IgD-negative memory B cell (primary cell): ENCODE measurements around the gene FNDC5. TPM values are rescaled to one million over a fixed set of nuclear protein-coding genes. Genes with fewer than 3 reads are reported as not detected.

Experiments
- H3K27ac Mint-ChIP-seq, 3 donors: one replicate each; pipeline ENCODE4 v1.8.0; 2020 to 2022; ENCODE audit warnings: mild to moderate bottlenecking in 3 of 3, mixed read lengths in 3 of 3, moderate library complexity in 1 of 3
- H3K27me3 Mint-ChIP-seq: one replicate; pipeline ENCODE4 v1.8.0; 2021; ENCODE audit warnings: mixed read lengths
- H3K36me3 Mint-ChIP-seq: one replicate; pipeline ENCODE4 v1.8.0; 2020; ENCODE audit warnings: mild to moderate bottlenecking, mixed read lengths
- H3K4me1 Mint-ChIP-seq, 3 donors: one replicate each; pipeline ENCODE4 v1.8.0; 2020 to 2022; ENCODE audit warnings: mixed read lengths in 3 of 3, mild to moderate bottlenecking in 1 of 3
- H3K4me3 Mint-ChIP-seq, 4 donors: one replicate each; pipeline ENCODE4 v1.8.0; 2020 to 2022; ENCODE audit warnings: mild to moderate bottlenecking in 4 of 4, mixed read lengths in 4 of 4, moderate library complexity in 3 of 4
- H3K9me3 Mint-ChIP-seq, 3 donors: one replicate each; pipeline ENCODE4 v1.8.0; 2020 to 2021; ENCODE audit warnings: mixed read lengths in 3 of 3, mild to moderate bottlenecking in 1 of 3
- polyA plus RNA-seq: library from polyadenylated mRNA; unstranded; fragments of 300-500 nt; fragmentation: Illumina TruSeq; gene quantifications from one replicate; pipeline ENCODE4 v1.2.3, GENCODE V29; 2021

The FNDC5 gene
- polyA plus RNA-seq, 1 donor from 2014 or later: not detected

GRCh38 chr1:32900956-32901822, 30.5 kb upstream of the FNDC5 start, which contains the start of gene TMEM54:
TMEM54 (minus strand) TSS chr1:32901389; CDS start chr1:32901238, 151 bp downstream.
- Mint-ChIP-seq H3K9me3 (peaks cover 0 to 2% (median 0%) of the 10 kb centered on the region in 3 donors), H3K27me3 (peaks cover 15% of the 10 kb centered on the region), H3K27ac (peak within 1 kb of the TSS in 1 of 3 donors; percentile 78)

DNA sequence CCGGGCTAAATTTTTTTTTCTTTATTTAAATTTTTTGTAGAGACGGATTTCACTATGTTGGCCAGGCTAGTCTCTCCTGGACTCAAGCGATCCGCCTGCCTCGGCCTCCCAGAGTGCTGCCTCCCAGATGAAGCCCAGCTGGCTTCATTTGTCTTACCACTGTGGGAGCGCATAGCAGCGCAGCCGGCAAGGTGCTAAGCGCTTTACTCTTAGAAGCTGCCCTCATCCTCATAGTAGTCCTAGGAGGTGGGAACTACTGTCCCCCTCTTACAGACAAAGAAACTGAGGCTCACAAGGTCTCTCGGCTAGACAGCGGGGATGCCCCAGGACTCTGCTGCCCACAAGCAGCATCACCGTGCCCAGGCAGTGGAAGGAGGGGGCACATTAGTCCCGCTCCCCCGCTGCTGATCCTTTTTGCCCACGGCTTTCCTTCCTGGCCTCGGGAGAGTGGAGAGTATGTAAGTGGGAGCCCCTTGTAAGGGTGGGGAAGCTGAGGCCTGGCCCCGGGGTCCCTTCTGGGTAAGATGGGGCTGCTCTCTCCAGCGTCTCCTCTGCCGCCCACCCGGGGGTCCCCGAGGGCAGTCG, 29.8 kb upstream of the FNDC5 start:
- Mint-ChIP-seq H3K36me3 (peaks cover 3% of the 10 kb centered on the region), H3K27ac (peak overlapping the region in 1 of 3 donors; percentile 78), H3K9me3 (peaks cover 0 to 2% (median 0%) of the 10 kb centered on the region in 3 donors), H3K27me3 (peaks cover 15% of the 10 kb centered on the region), H3K4me1 (peaks cover 0 to 7% (median 4%) of the 10 kb centered on the region in 3 donors), H3K4me3 (peak overlapping the region; percentile 23 to 67 (median 58))

More at GRCh38 chr1:32900956-32901822, 30.5 kb upstream of the FNDC5 start, which contains the start of gene TMEM54:
- Mint-ChIP-seq H3K4me1 (peaks cover 0 to 7% (median 4%) of the 10 kb centered on the region in 3 donors), H3K4me3 (peak within 1 kb of the TSS; percentile 73 to 89 (median 78)), H3K36me3 (peaks cover 2% of the 10 kb centered on the region)

DNA sequence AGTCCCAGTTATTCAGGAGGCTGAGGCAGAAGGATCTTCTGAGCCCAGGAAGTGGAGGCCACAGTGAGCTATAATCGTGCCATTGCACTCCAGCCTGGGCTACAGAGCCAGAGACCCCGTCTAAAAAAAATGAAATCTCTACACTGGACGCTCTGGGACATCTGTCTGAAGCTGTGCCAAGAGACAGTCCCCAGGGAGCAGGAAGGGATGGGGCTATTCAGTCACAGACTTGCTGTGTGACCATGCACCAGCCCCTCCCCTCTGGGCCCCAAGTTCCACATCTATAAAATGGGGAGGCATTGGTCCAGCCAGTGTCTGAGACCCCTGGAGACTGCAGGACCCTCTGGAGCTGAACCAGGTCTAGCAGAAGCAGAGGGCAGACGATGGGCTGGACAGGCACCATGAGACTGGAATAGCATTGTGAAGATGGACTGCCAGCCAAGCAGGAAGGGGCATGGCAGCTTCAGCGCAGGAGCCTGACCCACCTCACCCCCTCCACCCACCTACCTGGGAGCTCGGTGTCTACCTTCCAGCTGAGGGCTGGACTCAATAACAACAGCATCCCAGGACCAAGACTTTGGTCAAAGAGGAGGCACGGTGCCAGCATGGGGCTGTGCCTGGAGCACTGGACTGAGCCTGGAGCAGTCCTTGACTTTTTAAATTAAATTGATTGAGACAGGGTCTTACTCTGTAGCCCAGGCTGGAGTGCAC, 29.0 kb upstream of the FNDC5 start:
- Mint-ChIP-seq H3K36me3 (peaks cover 3% of the 10 kb centered on the region), H3K4me3 (peak overlapping the region in 2 of 4 donors; percentile 22 to 60), H3K9me3 (peaks cover 0 to 2% (median 0%) of the 10 kb centered on the region in 3 donors), H3K27ac (peak overlapping the region in 1 of 3 donors; percentile 78), H3K4me1 (peaks cover 0 to 7% (median 4%) of the 10 kb centered on the region in 3 donors), H3K27me3 (peaks cover 15% of the 10 kb centered on the region)

DNA sequence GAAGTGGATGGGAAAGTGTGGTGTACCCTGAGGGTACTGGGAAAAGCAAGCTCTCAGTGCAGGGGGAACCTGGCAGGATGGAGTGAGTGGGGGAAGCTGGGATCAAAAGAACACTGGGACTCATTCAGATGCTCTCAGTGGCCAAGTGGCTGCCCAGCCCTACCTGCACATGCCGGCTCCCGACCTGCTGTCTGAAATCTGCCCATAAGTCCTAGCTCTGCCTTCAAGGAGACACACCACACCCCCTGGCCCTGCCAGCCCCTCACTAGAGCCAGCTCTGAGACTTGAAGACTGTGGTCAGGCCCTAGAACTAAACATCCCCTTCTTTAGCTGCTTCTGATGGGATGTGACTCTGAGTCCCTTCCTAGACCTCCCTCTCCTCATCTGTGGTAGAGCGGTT, 28.2 kb upstream of the FNDC5 start:
- no peak overlapping the region for H3K4me3 Mint-ChIP-seq
- H3K27me3 Mint-ChIP-seq: peaks cover 18% of the 10 kb centered on the region
- peaks cover 0 to 2% (median 0%) of the 10 kb centered on the region in 3 donors for H3K9me3 Mint-ChIP-seq

DNA sequence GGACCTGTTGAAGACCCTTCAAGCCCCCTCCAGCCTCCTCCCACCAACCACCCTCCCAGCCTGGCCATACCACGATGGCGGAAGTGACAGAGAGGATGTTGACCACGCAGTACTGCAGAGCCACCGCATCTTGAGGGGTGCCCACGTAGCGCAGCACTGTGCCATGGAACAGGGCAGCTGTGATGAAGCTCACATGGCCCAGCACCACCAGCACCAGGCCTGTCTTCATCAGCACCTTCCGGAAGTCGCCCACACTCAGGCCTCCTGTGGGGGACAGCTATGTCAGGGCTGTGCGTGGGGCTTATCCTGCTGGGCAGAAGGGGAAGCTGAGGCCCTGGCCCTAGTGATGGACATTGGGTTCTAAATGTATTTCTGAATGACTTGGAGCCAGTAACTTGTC, 27.3 kb upstream of the FNDC5 start:
- Mint-ChIP-seq H3K27ac (no peak overlapping the region), H3K4me3 (no peak overlapping the region), H3K27me3 (peaks cover 23% of the 10 kb centered on the region), H3K36me3 (peaks cover 3% of the 10 kb centered on the region), H3K9me3 (peaks cover 0 to 2% (median 0%) of the 10 kb centered on the region in 3 donors), H3K4me1 (peaks cover 0 to 7% (median 2%) of the 10 kb centered on the region in 3 donors)

More for the DNA sequence above, 28.2 kb upstream of the FNDC5 start:
- Mint-ChIP-seq H3K36me3 (peaks cover 3% of the 10 kb centered on the region), H3K27ac (no peak overlapping the region), H3K4me1 (peaks cover 0 to 7% (median 4%) of the 10 kb centered on the region in 3 donors)

GRCh38 chr1:32897082-32898049, 26.7 kb upstream of the FNDC5 start:
- Mint-ChIP-seq H3K9me3 (peaks cover 0 to 2% (median 0%) of the 10 kb centered on the region in 3 donors), H3K27ac (no peak overlapping the region), H3K4me1 (peaks cover 4 to 8% (median 5%) of the 10 kb centered on the region in 3 donors), H3K4me3 (peak overlapping the region in 1 of 4 donors; percentile 61), H3K27me3 (peaks cover 27% of the 10 kb centered on the region), H3K36me3 (peaks cover 3% of the 10 kb centered on the region)

GRCh38 chr1:32896451-32896850, 25.7 kb upstream of the FNDC5 start:
- Mint-ChIP-seq H3K27me3 (peaks cover 32% of the 10 kb centered on the region), H3K27ac (no peak overlapping the region), H3K4me3 (no peak overlapping the region), H3K36me3 (peaks cover 3% of the 10 kb centered on the region), H3K9me3 (no peaks in the 10 kb centered on the region), H3K4me1 (peaks cover 4 to 10% (median 6%) of the 10 kb centered on the region in 3 donors)

DNA sequence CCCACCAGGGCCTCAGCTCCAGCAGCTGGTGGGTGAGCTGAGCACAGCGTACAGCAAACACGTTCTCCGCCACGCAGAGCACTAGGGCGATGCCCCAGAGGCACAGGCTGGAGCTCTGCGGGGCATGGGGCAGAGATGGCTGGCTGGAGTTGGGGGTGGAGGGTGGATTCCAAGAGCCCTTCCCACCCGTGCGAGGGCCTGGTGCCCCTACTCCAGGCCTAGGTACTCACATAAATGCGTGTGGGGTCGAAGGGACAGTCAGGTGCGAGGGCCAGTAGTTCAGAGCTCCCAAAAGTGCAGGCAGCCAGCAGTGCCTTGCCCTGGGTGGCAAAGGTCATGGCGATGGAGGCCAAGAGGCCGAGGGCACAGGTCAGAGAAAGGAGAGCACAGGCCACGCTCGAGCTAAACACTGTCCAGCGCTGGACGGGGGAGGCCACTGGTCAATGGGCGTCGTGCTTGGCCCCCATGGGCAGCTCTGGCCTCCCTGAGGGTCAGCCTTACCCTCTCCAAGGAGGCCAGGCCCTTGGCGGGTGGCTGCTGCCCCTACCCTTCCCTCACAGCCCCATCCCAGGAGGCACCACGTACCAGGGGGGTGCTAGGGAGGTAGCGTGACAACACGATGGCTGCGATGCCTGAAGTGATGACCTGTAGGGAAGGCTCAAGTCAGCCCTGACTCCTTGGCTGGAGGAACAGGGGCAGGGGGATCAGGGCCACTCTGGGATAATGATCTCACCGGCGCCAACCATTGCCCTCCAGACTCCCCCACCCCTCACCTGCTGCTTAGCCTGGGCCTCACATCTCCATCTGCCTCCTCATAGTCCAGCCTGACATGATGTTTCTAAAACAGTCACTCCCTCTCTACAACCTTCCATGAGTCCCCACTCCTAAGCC, 24.9 kb upstream of the FNDC5 start:
- H3K4me1 Mint-ChIP-seq: peaks cover 4 to 9% (median 6%) of the 10 kb centered on the region in 3 donors
- H3K4me3 Mint-ChIP-seq: no peak overlapping the region
- no peaks in the 10 kb centered on the region for H3K9me3 Mint-ChIP-seq
- peaks cover 3% of the 10 kb centered on the region for H3K36me3 Mint-ChIP-seq
- no peak overlapping the region for H3K27ac Mint-ChIP-seq
- peaks cover 31% of the 10 kb centered on the region for H3K27me3 Mint-ChIP-seq

GRCh38 chr1:32894681-32895080, 24.0 kb upstream of the FNDC5 start:
- peaks cover 4 to 7% (median 6%) of the 10 kb centered on the region in 3 donors for H3K4me1 Mint-ChIP-seq
- H3K4me3 Mint-ChIP-seq: no peak overlapping the region
- peaks cover 38% of the 10 kb centered on the region for H3K27me3 Mint-ChIP-seq
- peaks cover 3% of the 10 kb centered on the region for H3K36me3 Mint-ChIP-seq
- H3K27ac Mint-ChIP-seq: no peak overlapping the region
- H3K9me3 Mint-ChIP-seq: no peaks in the 10 kb centered on the region

- H3K4me1 Mint-ChIP-seq: peaks cover 4 to 7% (median 6%) of the 10 kb centered on the region in 3 donors
- H3K9me3 Mint-ChIP-seq: no peaks in the 10 kb centered on the region
- H3K4me3 Mint-ChIP-seq: peak overlapping the region in 2 of 4 donors; percentile 44 to 76
- peaks cover 3% of the 10 kb centered on the region for H3K36me3 Mint-ChIP-seq
- peaks cover 39% of the 10 kb centered on the region for H3K27me3 Mint-ChIP-seq
- no peak overlapping the region for H3K27ac Mint-ChIP-seq
These were observed 23.4 kb upstream of the FNDC5 start for GRCh38 chr1:32894019-32894600.

- peaks cover 3% of the 10 kb centered on the region for H3K36me3 Mint-ChIP-seq
- no peak overlapping the region for H3K27ac Mint-ChIP-seq
- no peaks in the 10 kb centered on the region for H3K9me3 Mint-ChIP-seq
- peaks cover 42% of the 10 kb centered on the region for H3K27me3 Mint-ChIP-seq
- H3K4me3 Mint-ChIP-seq: peak overlapping the region in 3 of 4 donors; percentile 58 to 76 (median 60)
- peaks cover 4 to 7% (median 6%) of the 10 kb centered on the region in 3 donors for H3K4me1 Mint-ChIP-seq
These were observed 22.7 kb upstream of the FNDC5 start for GRCh38 chr1:32893198-32894018.
